T-helper 1 cell treated with Interleukin-12 subunit alpha and Interleukin-12 subunit beta and Interleukin-4 antibody, amounts not matched to agents 30 μg/mL and 1 μg/mL, for 36 hours (primary cell): ENCODE results near the gene CNIH3.
"Not testable (repeated sequence)": the region's sequence is repeated elsewhere in the genome, so short reads cannot be mapped to it uniquely, and the experiment has no call there.

Source experiments
- H3K27ac Mint-ChIP-seq: one replicate; pipeline ENCODE4 v1.8.0; 2021; ENCODE audit warnings: mild to moderate bottlenecking, mixed read lengths
- H3K27me3 Mint-ChIP-seq: one replicate; pipeline ENCODE4 v1.8.0; 2021; ENCODE audit warnings: low read depth, mixed read lengths
- H3K36me3 Mint-ChIP-seq: one replicate; pipeline ENCODE4 v1.8.0; 2021; ENCODE audit warnings: low read depth, mixed read lengths
- H3K4me1 Mint-ChIP-seq: one replicate; pipeline ENCODE4 v1.8.0; 2021; ENCODE audit warnings: low read depth, mixed read lengths
- H3K4me3 Mint-ChIP-seq: one replicate; pipeline ENCODE4 v1.8.0; 2021; ENCODE audit warnings: mild to moderate bottlenecking, moderate library complexity, mixed read lengths
- H3K9me3 Mint-ChIP-seq: one replicate; pipeline ENCODE4 v1.8.0; 2021; ENCODE audit warnings: mixed read lengths

CNIH3 gene

GRCh38 chr1:224615861-224616755, at the start of gene CNIH3:
CNIH3 (plus strand) TSS chr1:224616317; CDS start chr1:224617175, 858 bp downstream.
- peaks cover 20% of the 10 kb centered on the region for H3K4me1 Mint-ChIP-seq
- peak within 1 kb of the TSS; percentile 67 for H3K4me3 Mint-ChIP-seq
- H3K36me3 Mint-ChIP-seq = no peaks in the 10 kb centered on the region
- peaks cover 84% of the 10 kb centered on the region for H3K27me3 Mint-ChIP-seq
- H3K9me3 Mint-ChIP-seq = no peaks in the 10 kb centered on the region
- no peak within 1 kb of the TSS for H3K27ac Mint-ChIP-seq

GRCh38 chr1:224566492-224566891, 49.6 kb upstream of the CNIH3 start:
- not testable (repeated sequence) for H3K9me3 Mint-ChIP-seq, H3K27me3 Mint-ChIP-seq, H3K4me1 Mint-ChIP-seq, H3K4me3 Mint-ChIP-seq, H3K27ac Mint-ChIP-seq, H3K36me3 Mint-ChIP-seq

- Mint-ChIP-seq H3K36me3 (no peaks in the 10 kb centered on the region), H3K4me1 (no peaks in the 10 kb centered on the region), H3K9me3 (no peaks in the 10 kb centered on the region), H3K27me3 (peaks cover 12% of the 10 kb centered on the region), H3K4me3 (no peak overlapping the region), H3K27ac (no peak overlapping the region)
Observed at GRCh38 chr1:224569276-224569675, 46.8 kb upstream of the CNIH3 start.

- not testable (repeated sequence) for H3K27ac Mint-ChIP-seq, H3K9me3 Mint-ChIP-seq, H3K4me3 Mint-ChIP-seq, H3K4me1 Mint-ChIP-seq, H3K36me3 Mint-ChIP-seq
- H3K27me3 Mint-ChIP-seq = peaks cover 16% of the 10 kb centered on the region
Observed at GRCh38 chr1:224571975-224572374, 44.1 kb upstream of the CNIH3 start.

GRCh38 chr1:224579526-224579925, 36.6 kb upstream of the CNIH3 start:
- H3K4me1 Mint-ChIP-seq = no peaks in the 10 kb centered on the region
- no peak overlapping the region for H3K27ac Mint-ChIP-seq
- no peak overlapping the region for H3K4me3 Mint-ChIP-seq
- H3K36me3 Mint-ChIP-seq = no peaks in the 10 kb centered on the region
- peaks cover 10% of the 10 kb centered on the region for H3K9me3 Mint-ChIP-seq
- H3K27me3 Mint-ChIP-seq = peaks cover 30% of the 10 kb centered on the region

GRCh38 chr1:224580006-224580405, 36.1 kb upstream of the CNIH3 start:
- H3K27me3 Mint-ChIP-seq = peaks cover 30% of the 10 kb centered on the region
- peaks cover 10% of the 10 kb centered on the region for H3K9me3 Mint-ChIP-seq
- H3K4me1 Mint-ChIP-seq = no peaks in the 10 kb centered on the region
- no peak overlapping the region for H3K4me3 Mint-ChIP-seq
- no peaks in the 10 kb centered on the region for H3K36me3 Mint-ChIP-seq
- H3K27ac Mint-ChIP-seq = no peak overlapping the region

GRCh38 chr1:224582041-224582440, 34.1 kb upstream of the CNIH3 start:
- Mint-ChIP-seq H3K4me3 (no peak overlapping the region), H3K4me1 (no peaks in the 10 kb centered on the region), H3K27ac (no peak overlapping the region), H3K9me3 (peaks cover 3% of the 10 kb centered on the region), H3K27me3 (peaks cover 23% of the 10 kb centered on the region), H3K36me3 (no peaks in the 10 kb centered on the region)

GRCh38 chr1:224583774-224584173, 32.3 kb upstream of the CNIH3 start:
- Mint-ChIP-seq H3K36me3 (no peaks in the 10 kb centered on the region), H3K27ac (no peak overlapping the region), H3K9me3 (no peaks in the 10 kb centered on the region), H3K4me1 (no peaks in the 10 kb centered on the region), H3K27me3 (peaks cover 16% of the 10 kb centered on the region), H3K4me3 (no peak overlapping the region)

GRCh38 chr1:224585051-224585450, 31.1 kb upstream of the CNIH3 start:
- Mint-ChIP-seq H3K4me3 (no peak overlapping the region), H3K27me3 (peaks cover 13% of the 10 kb centered on the region), H3K27ac (no peak overlapping the region), H3K4me1 (no peaks in the 10 kb centered on the region), H3K9me3 (no peaks in the 10 kb centered on the region), H3K36me3 (no peaks in the 10 kb centered on the region)

GRCh38 chr1:224587051-224587450, 29.1 kb upstream of the CNIH3 start:
- H3K27ac Mint-ChIP-seq = no peak overlapping the region
- H3K36me3 Mint-ChIP-seq = no peaks in the 10 kb centered on the region
- H3K4me3 Mint-ChIP-seq = no peak overlapping the region
- H3K4me1 Mint-ChIP-seq = no peaks in the 10 kb centered on the region
- no peaks in the 10 kb centered on the region for H3K9me3 Mint-ChIP-seq
- peaks cover 4% of the 10 kb centered on the region for H3K27me3 Mint-ChIP-seq

- no peaks in the 10 kb centered on the region for H3K36me3 Mint-ChIP-seq
- no peak overlapping the region for H3K27ac Mint-ChIP-seq
- no peak overlapping the region for H3K4me3 Mint-ChIP-seq
Observed at GRCh38 chr1:224588515-224588914, 27.6 kb upstream of the CNIH3 start.

GRCh38 chr1:224589006-224589405, 27.1 kb upstream of the CNIH3 start:
- H3K36me3 Mint-ChIP-seq = no peaks in the 10 kb centered on the region
- H3K27me3 Mint-ChIP-seq = peaks cover 3% of the 10 kb centered on the region
- H3K4me3 Mint-ChIP-seq = no peak overlapping the region
- peaks cover 2% of the 10 kb centered on the region for H3K4me1 Mint-ChIP-seq
- no peak overlapping the region for H3K27ac Mint-ChIP-seq
- no peaks in the 10 kb centered on the region for H3K9me3 Mint-ChIP-seq

More at GRCh38 chr1:224588515-224588914, 27.6 kb upstream of the CNIH3 start:
- H3K4me1 Mint-ChIP-seq = peaks cover 2% of the 10 kb centered on the region
- peaks cover 3% of the 10 kb centered on the region for H3K27me3 Mint-ChIP-seq
- H3K9me3 Mint-ChIP-seq = no peaks in the 10 kb centered on the region

- Mint-ChIP-seq H3K9me3 (no peaks in the 10 kb centered on the region), H3K27me3 (peaks cover 3% of the 10 kb centered on the region), H3K36me3 (no peaks in the 10 kb centered on the region), H3K4me3 (no peak overlapping the region), H3K27ac (no peak overlapping the region), H3K4me1 (peaks cover 2% of the 10 kb centered on the region)
Observed at GRCh38 chr1:224591326-224591725, 24.8 kb upstream of the CNIH3 start.

- Mint-ChIP-seq H3K4me1 (peaks cover 2% of the 10 kb centered on the region), H3K27me3 (peaks cover 8% of the 10 kb centered on the region), H3K27ac (no peak overlapping the region), H3K4me3 (no peak overlapping the region), H3K36me3 (no peaks in the 10 kb centered on the region), H3K9me3 (no peaks in the 10 kb centered on the region)
Observed at GRCh38 chr1:224592636-224593582, 23.2 kb upstream of the CNIH3 start.
